Endothelial cell of umbilical vein (primary cell): ENCODE results near the gene UBASH3B. TPM values are rescaled to one million over a fixed set of nuclear protein-coding genes. Genes with fewer than 3 reads are reported as not detected.

Experiments used
- BruUV-seq: library from RNA; stranded (reverse); fragments of 400-500 nt; replicated peaks from 2 replicates; lab custom pipeline; 2021; lab: Mats Ljungman, UMichigan
- CTCF ChIA-PET: fragments of 300-600, 350-600 bp; sonication (Branson Sonifier 250); formaldehyde crosslinking; loops from one replicate; lab custom pipeline; 2021; ENCODE audit warnings: antibody characterized with exemption, inconsistent platforms; lab: Charles Lee
- POLR2A ChIA-PET: fragments of 300-600, 350-600 bp; sonication (Branson Sonifier 250); formaldehyde crosslinking; loops from one replicate; lab custom pipeline; 2021; ENCODE audit warnings: antibody characterized with exemption, inconsistent platforms; lab: Charles Lee
- DNase-seq: peaks from one replicate; pipeline ENCODE4 v3.0.0-alpha.2; 2011; ENCODE audit warnings: low read depth, low spot score
- FAIRE-seq: peaks from 2 replicates; lab custom pipeline; 2011; peaks lifted over from hg19 to GRCh38; lab: Jason Lieb, UNC
- H2AFZ ChIP-seq: 2 replicates; pipeline ENCODE4 v1.6.0; 2012; ENCODE audit warnings: low read depth, low read length, control low read depth, inconsistent platforms
- H3K27ac ChIP-seq: 2 replicates; pipeline ENCODE4 v1.5.1; 2011; ENCODE audit warnings: low read depth, mild to moderate bottlenecking, control low read depth, low read length, moderate library complexity; ENCODE audit not compliant: insufficient read depth
- H3K27me3 ChIP-seq, 2 experiments: 2 replicates each; pipeline versions ENCODE4 v1.6.0 to v1.6.1; 2011; ENCODE audit warnings: low read length in 2 of 2, mixed read lengths in 1 of 2; ENCODE audit not compliant: control insufficient read depth in 2 of 2, insufficient read depth in 2 of 2
- H3K36me3 ChIP-seq, 2 experiments: 2 replicates in 1 of 2; 3 replicates in 1 of 2; pipeline ENCODE4 v1.5.1; 2011; ENCODE audit warnings: low read length in 2 of 2, mild to moderate bottlenecking in 1 of 2, moderate library complexity in 1 of 2; ENCODE audit not compliant: control insufficient read depth in 2 of 2, insufficient read depth in 2 of 2; ENCODE audit errors: extremely low read depth in 1 of 2
- H3K4me1 ChIP-seq: 3 replicates; pipeline ENCODE4 v1.5.1; 2011; ENCODE audit warnings: mild to moderate bottlenecking, low read length; ENCODE audit not compliant: control insufficient read depth, insufficient read depth; ENCODE audit errors: extremely low read depth
- H3K4me2 ChIP-seq: 2 replicates; pipeline ENCODE4 v1.6.1; 2011; ENCODE audit warnings: low read length, control low read depth, mixed read lengths; ENCODE audit not compliant: insufficient read depth
- H3K4me3 ChIP-seq, 3 experiments: fragments of 200-600 bp in 1 of 3; sonication (generic), shearing (Covaris generic) in 1 of 3; replicated peaks in 1 of 3; 2 replicates each; pipeline ENCODE4 v1.5.1; 2011 to 2016; ENCODE audit warnings: control low read depth in 3 of 3, low read length in 3 of 3, mild to moderate bottlenecking in 2 of 3, inconsistent platforms in 1 of 3, low read depth in 1 of 3, moderate library complexity in 1 of 3; ENCODE audit not compliant: insufficient read depth in 1 of 3
- H3K79me2 ChIP-seq: 2 replicates; pipeline ENCODE4 v1.6.0; 2012; ENCODE audit warnings: low read length, inconsistent platforms; ENCODE audit not compliant: control insufficient read depth, insufficient read depth
- H3K9ac ChIP-seq: replicated peaks from 2 replicates; pipeline ENCODE3; 2011; ENCODE audit warnings: low read length, control low read depth; ENCODE audit not compliant: insufficient read depth; ENCODE audit errors: extremely low read depth
- H3K9me1 ChIP-seq: replicated peaks from 3 replicates; pipeline ENCODE4 v1.6.0; 2011; ENCODE audit warnings: mild to moderate bottlenecking, low read length; ENCODE audit not compliant: control insufficient read depth, insufficient read depth; ENCODE audit errors: extremely low read depth
- H3K9me3 ChIP-seq: replicated peaks from 2 replicates; pipeline ENCODE4 v1.5.1; 2012; ENCODE audit warnings: low read length, inconsistent platforms; ENCODE audit not compliant: control insufficient read depth, insufficient read depth
- H4K20me1 ChIP-seq: replicated peaks from 2 replicates; pipeline ENCODE3; 2011; ENCODE audit warnings: mild to moderate bottlenecking, low read length; ENCODE audit not compliant: control insufficient read depth, insufficient read depth; ENCODE audit errors: extremely low read depth
- EZH2 ChIP-seq: IDR thresholded peaks from 2 replicates; pipeline ENCODE4 v1.6.1; 2012; ENCODE audit warnings: borderline replicate concordance, low read depth, mild to moderate bottlenecking, moderate library complexity, low read length, inconsistent platforms; ENCODE audit not compliant: severe bottlenecking
- FOS ChIP-seq: IDR thresholded peaks from 2 replicates; pipeline ENCODE4 v1.6.1; 2011; ENCODE audit warnings: mild to moderate bottlenecking, low read length, moderate library complexity, borderline replicate concordance; ENCODE audit not compliant: insufficient read depth
- GATA2 ChIP-seq: IDR thresholded peaks from 2 replicates; pipeline ENCODE4 v1.7.0; 2011; ENCODE audit warnings: low read depth, mild to moderate bottlenecking, moderate library complexity, mixed read lengths, low read length; ENCODE audit not compliant: insufficient read length, insufficient read depth
- JUN ChIP-seq: IDR thresholded peaks from 2 replicates; pipeline ENCODE4 v1.6.1; 2011; ENCODE audit warnings: borderline replicate concordance, low read depth; ENCODE audit not compliant: insufficient read length, insufficient read depth
- MYC ChIP-seq: IDR thresholded peaks from one replicate; pipeline ENCODE4 v1.6.1; 2011; ENCODE audit warnings: mild to moderate bottlenecking, low read depth, low read length
- POLR2A ChIP-seq: IDR thresholded peaks from 2 replicates; pipeline ENCODE4 v1.6.1; 2012; ENCODE audit warnings: low read depth, mild to moderate bottlenecking, control low read depth, low read length
- POLR2AphosphoS5 ChIP-seq: IDR thresholded peaks from 2 replicates; pipeline ENCODE4 v1.6.1; 2012; ENCODE audit warnings: low read depth, mild to moderate bottlenecking, control low read depth, low read length, moderate library complexity; ENCODE audit not compliant: insufficient read depth
- dilution Hi-C: fragments of 300-500 bp; cut with MboI; formaldehyde crosslinking; loops from one replicate; pipeline ENCODE4 v1.15.0; 2019; ENCODE audit warnings: low sequenced_read_pairs; ENCODE audit not compliant: extremely low pct_ligation_motif_present
- intact Hi-C: fragments of 100-400 bp; cut with micrococcal nuclease; formaldehyde crosslinking; loops from one replicate; pipeline ENCODE4 v1.10.0; 2022
- polyA plus RNA-seq, 4 experiments: library from polyadenylated mRNA; depleted of rRNA in 3 of 4; stranded (reverse) in 3 of 4; unstranded in 1 of 4; fragments of >200 nt; gene quantifications; 2 replicates each; pipeline versions ENCODE4 v1.2.1 to v1.2.3, GENCODE V29; 2011 to 2012; ENCODE audit warnings: missing spikeins in 1 of 4
- total RNA-seq: library from RNA; stranded (reverse); gene quantifications from 2 replicates; pipeline ENCODE4 v1.2.3, GENCODE V29; 2021
- TF ChIP-seq, protein P1 (sequence below): IDR thresholded peaks from 2 replicates; pipeline ENCODE4 v1.6.1; 2011; ENCODE audit not compliant: insufficient read depth, insufficient read length
- TF ChIP-seq, protein P2 (sequence below), 2 donors: IDR thresholded peaks; 1 replicate in 1 of 2; 2 replicates in 1 of 2; pipeline ENCODE4 v1.5.1; 2011; ENCODE audit warnings: low read length in 2 of 2, mild to moderate bottlenecking in 2 of 2, moderate library complexity in 2 of 2, control low read depth in 1 of 2, inconsistent platforms in 1 of 2, low read depth in 1 of 2; ENCODE audit not compliant: insufficient read depth in 1 of 2; ENCODE audit errors: extremely low read depth in 1 of 2

Gene UBASH3B
- total and polyA plus RNA-seq, 2 donors (not counting 3 experiments of a cell fraction or from before 2014, with no cell fraction given) = 23.7 to 38.1 TPM

DNA sequence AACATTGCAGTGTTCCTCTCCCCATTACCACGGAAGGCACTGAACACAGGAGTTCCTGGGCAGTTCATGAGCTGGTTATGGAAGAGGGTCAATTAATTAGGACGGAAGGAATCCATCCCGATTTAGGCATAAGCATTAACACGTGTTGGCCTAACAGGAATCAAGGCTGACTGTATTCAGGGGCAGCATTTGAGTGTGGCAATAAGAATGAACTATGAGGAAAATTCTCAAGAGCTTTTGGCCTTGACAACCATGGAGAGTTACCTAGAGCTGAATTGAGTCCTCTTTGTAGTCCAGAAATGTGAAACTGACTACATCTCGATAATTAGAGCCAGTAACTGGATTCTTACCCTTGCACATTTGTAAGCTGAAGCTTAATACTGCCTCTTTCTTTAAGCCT is 100.4 kb downstream of the UBASH3B start:
- FAIRE-seq = no peak

More for the DNA sequence above, 100.4 kb downstream of the UBASH3B start:
- no TSS peak for BruUV-seq
- Histone ChIP-seq H3K9me1 (no peaks in the 10 kb centered on the region), H3K4me1 (peaks cover 33% of the 10 kb centered on the region), H3K9ac (no peak overlapping the region), H3K27me3 (no peaks in the 10 kb centered on the region), H3K36me3 (no peaks in the 10 kb centered on the region), H3K79me2 (peaks cover 5% of the 10 kb centered on the region), H2AFZ (no peak overlapping the region), H3K4me3 (no peak overlapping the region), H3K4me2 (no peak overlapping the region), H3K9me3 (no peaks in the 10 kb centered on the region), H4K20me1 (no peaks in the 10 kb centered on the region), H3K27ac (no peak overlapping the region)
- no peak for DNase-seq
- intact Hi-C loops (no loop called here), dilution Hi-C loops (no loop called here)
- POLR2A ChIA-PET = interaction anchor here (0.6 to 0.9 kb wide), 2 partner anchors 43 to 44 kb away, joined by 3 read pairs; no protein-coding TSS in a partner anchor
- TF ChIP-seq, protein P1, sequence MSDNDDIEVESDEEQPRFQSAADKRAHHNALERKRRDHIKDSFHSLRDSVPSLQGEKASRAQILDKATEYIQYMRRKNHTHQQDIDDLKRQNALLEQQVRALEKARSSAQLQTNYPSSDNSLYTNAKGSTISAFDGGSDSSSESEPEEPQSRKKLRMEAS = no peak
- TF ChIP-seq EZH2 = no peak
- TF ChIP-seq JUN = no peak
- no peak for TF ChIP-seq MYC
- TF ChIP-seq FOS = no peak
- TF ChIP-seq, protein P2, sequence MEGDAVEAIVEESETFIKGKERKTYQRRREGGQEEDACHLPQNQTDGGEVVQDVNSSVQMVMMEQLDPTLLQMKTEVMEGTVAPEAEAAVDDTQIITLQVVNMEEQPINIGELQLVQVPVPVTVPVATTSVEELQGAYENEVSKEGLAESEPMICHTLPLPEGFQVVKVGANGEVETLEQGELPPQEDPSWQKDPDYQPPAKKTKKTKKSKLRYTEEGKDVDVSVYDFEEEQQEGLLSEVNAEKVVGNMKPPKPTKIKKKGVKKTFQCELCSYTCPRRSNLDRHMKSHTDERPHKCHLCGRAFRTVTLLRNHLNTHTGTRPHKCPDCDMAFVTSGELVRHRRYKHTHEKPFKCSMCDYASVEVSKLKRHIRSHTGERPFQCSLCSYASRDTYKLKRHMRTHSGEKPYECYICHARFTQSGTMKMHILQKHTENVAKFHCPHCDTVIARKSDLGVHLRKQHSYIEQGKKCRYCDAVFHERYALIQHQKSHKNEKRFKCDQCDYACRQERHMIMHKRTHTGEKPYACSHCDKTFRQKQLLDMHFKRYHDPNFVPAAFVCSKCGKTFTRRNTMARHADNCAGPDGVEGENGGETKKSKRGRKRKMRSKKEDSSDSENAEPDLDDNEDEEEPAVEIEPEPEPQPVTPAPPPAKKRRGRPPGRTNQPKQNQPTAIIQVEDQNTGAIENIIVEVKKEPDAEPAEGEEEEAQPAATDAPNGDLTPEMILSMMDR (IDR thresholded peaks at IDR 0.05; ENCODE audit: extremely low read depth in 1 of 2, insufficient read depth in 1 of 2, low read depth in 1 of 2, low read length in 2 of 2) = no peak
- TF ChIP-seq POLR2A = no peak
- TF ChIP-seq POLR2AphosphoS5 = no peak
- TF ChIP-seq GATA2 = no peak
- CTCF ChIA-PET = interaction anchor here (1.0 to 4.0 kb wide), 14 partner anchors 7 to 128 kb away, joined by 3 to 34 read pairs (median 4); partner anchors contain the start of gene UBASH3B
